CD4-positive, alpha-beta T cell treated with Interleukin-12 subunit alpha and Interleukin-12 subunit beta, for 1 hour (primary cell): Measurements from ENCODE around the gene NTHL1.
A peak's percentile ranks its signal among the peaks of the same experiment; 100 is the strongest.

Source experiments
- DNase-seq: peaks from one replicate; pipeline ENCODE4 v3.0.0-alpha.2; 2020

The NTHL1 gene

GRCh38 chr16:1991135-1991551 is 56.5 kb downstream of the NTHL1 start:
- DNase-seq = peak; percentile 74

- peak; percentile 67 for DNase-seq
Measured at GRCh38 chr16:1990351-1991134, 57.1 kb downstream of the NTHL1 start.

GRCh38 chr16:1990101-1990350 is 57.6 kb downstream of the NTHL1 start:
- DNase-seq = no peak
